HG03460 (cell line): ENCODE measurements around the gene CORO1C.
"Not testable (repeated sequence)": the region's sequence is repeated elsewhere in the genome, so short reads cannot be mapped to it uniquely, and the experiment has no call there.

Experiments used
- ATAC-seq: cut with Tn5 transposase; IDR thresholded peaks from one replicate; pipeline ENCODE4 v1.9.1; 2021; ENCODE audit not compliant: unreplicated experiment

CORO1C gene

DNA sequence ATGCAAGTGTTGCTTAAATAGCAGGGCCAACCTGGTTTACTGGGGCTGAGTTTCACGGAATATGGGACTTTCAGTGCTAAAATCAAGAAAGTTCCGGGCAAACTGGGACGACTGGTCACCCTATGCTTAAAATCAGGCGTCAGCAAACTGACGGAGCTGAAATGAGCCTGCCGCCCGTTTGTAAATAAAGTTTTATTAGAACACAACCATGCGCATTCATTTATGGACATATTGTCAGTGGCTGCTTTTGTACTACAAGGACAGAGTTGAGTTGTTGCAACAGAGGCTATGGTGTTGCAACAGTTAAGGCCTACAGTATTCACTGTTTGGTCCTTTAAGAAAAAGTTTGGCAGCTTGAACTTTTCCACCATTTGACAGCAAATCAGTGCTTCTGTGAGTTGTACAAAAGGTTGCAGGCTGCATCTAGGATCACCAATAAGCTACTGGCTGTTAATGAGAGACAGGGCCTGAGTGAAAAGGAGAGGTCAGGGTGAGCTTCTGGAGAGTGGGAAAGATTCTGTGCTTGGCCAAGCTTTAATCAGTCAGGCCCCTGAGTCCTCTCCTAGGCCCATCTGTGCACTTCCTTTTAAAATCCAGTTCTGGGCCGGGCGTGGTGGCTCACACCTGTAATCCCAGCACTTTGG is 111.0 kb downstream of the CORO1C start:
- ATAC-seq = no peak

DNA sequence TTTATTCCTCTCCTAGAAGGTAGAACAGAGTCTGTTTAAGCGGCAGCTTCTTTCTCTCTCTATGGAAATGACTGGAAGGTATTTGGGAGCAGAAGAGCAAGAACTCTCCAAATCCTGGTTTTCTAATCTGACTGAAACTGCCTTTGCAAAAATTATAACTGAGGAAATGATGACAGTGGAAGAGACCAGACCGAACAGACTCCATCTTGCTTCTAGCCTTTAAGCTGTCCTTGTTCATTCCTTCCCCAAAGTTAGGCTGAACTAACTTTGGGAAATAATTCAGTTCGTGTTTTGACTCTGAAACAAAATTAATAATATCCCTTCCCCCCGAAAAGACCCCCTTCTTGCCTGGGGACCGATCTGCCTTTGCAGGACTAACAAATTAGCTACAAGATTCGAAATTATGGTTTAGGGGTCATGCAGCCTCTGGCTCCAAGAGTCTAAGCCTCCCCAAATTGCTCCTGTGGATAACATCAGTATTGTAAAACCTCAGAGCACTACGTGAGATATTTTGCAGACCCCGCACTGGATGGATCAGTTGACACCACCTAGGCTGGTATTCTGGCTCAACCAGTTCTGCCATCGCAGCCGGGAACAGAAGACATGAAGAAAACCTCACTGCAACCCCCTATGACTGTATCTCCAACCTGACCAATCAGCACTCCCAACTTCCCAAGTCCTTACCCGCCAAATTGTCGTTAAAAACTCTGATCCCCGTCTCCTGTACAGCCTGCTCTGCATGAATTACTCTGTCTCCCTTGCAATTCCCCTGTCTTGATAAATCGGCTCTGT is 111.8 kb downstream of the CORO1C start:
- ATAC-seq = no peak

DNA sequence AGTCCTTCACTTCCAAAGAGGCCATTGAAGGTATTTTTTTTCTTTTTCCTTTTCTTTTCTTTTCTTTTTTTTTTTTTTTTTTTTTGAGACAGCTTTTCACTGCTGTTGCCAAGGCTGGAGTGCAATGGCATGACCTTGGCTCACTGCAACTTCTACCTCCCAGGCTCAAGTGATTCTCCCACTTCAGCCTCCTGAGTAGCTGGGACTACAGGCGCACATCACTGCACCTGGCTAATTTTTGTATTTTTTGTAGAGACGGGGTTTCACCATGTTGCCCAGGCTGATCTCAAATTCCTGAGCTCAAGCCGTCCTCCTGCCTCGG is 112.4 kb downstream of the CORO1C start:
- ATAC-seq = not testable (repeated sequence)

DNA sequence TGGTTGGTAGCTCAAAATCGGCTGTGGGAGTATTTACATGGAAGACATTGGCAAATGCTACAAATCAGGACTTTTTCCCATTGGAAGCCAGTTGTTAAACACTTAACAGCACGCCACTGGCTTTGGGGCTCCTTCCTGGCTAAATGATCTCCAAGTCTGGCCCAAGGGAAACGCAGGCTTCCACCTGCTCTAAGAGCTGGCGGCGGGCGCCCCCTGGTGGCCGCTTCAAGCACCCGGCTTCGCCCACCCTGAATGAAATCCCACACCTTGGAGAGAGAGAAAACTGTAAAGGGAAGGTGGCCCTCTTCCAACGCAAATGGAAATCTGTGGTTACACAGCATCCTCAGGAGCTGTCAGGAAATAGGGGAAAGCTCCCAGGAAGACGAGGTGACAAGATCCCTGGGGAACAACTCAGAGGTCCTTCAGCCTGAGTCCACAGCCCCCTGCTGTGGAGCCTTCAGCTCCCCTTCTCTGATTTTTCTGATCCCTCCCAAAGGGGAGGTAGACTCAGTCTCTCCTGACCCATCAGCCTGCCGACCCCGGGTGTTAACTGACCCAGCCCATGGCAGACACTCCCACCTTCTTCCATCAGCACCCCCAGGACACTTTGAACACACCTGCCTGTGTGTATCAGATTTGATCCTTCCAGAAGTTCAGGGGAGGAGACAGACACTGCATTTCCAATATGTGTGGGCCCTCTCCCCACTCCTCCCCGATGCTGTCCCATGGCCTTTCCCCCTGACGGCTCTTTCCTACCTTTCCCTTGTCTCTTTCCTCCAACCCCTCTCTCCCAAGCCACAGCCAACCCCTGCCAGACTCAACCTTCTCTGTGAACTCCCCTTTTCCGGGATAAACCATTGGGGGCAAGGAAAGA is 113.0 kb downstream of the CORO1C start:
- ATAC-seq = peak; percentile 36

DNA sequence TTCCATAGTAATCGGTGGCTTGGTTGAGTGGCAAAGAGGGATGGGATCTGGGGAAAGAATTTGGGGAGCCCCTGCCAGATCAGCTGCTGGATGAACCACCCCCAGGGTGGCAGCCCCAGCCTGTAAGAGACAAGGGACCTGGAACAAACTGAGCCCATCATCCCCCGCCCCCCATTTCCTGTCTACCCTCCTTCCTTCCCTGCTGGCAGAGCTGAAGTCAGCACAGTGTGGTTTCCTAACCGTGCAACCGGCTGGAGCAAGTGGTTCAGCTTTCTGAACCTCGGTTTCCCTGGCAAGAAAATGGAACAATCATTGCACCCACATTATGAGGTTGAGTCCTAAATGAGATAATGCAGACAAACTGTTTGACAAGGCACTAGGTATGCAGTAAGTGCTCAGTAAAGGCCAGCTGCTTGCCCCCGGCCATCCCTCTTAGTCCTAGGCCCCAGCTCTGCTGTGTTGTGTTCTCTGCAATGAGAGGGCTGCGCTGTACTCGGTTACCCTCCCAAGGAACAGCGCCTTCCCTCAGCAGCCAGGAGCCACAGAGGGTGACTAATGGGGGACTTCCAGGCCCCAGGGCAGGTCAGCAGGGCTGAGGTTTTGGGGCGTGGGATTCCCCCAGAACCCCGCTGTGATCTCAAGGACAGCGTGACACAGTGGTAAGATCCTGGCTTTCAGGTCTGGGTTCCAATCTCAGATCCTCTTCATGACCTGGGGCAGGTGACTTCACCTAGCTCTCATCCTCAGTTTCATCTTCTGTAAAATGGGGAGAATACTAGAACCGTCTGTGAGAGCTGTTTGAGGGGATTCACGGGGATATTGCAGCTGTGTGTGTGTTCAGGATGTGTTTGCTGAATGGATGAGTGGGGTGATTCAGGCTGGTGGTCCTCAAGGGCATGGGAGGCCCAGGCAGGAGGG is 114.1 kb downstream of the CORO1C start:
- peak; percentile 75 for ATAC-seq

DNA sequence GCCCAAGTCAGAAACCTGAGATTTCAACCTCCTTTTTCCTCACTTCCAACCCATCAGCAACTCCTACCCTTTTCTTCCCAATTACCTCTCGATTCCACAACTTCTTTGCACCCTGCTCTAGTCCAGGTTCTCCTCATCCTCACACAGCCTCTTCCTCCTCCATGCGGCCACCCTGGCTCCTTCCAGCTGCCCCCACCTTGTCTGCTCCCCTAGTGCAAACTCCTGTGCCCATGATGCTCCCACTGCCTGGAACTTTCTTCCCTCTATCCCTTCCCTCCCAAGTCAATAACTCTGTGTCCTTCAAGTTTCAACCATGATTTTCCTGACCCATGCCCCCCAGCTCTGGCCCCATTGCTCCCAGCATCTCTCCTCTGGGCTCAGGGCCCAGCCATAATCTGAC is 115.0 kb downstream of the CORO1C start:
- no peak for ATAC-seq

DNA sequence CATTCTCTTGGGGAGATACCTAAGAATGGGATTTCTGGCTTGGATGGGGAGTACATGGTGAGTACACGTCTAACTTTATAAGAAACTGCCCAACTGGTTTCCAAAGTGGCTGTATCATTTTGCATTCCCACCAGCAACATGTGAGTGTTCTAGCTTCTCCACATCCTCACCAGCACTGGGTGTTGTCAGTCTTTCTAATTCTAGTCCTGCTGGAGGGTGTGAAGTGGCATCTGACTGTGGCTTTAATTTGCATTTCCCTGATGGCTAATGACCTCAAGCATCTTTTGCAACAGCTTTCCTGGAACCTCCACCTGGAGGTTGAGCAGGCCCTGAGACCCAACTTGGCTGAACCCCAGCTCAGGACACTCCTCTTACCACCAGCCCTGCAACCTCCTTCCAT is 115.4 kb downstream of the CORO1C start:
- no peak for ATAC-seq

DNA sequence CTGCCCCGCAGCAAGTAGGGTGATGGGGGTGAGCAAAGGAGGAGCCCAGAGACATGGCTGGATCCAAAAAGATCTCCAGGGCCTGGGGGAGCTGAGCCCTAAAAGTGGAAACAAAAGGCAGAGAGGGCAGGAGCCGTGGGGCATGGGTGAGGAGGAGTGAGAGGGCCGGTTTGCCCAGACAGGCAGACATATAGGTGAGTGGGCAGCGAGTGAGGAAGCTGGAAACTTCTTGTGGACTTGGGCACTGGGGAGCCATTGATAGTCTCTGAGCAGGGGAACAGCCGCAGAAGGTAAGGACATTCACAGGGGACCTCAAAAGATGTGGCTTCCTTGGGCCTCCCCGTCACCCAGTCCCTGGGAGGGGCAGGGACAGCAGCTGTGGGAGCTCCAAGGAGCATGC is 116.7 kb downstream of the CORO1C start:
- ATAC-seq = no peak

DNA sequence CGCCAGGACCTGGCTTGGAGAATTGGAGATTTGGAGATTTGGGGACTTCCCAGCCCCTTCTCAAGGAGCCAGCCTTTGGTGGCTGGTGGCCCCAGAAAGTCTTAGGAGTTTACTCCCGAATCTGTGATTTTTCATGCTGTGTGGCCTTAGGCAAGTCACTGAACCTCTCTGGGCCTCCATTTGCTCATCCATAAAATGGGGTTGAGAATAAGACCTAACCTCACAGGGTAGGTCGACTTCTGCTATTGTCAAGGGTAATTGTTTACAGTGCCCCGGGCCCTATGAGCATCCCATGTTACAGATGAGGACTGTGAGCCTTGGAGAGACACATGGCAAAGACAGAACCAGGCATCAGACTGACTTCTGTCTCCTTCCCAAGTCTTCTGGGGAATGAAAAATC is 117.3 kb downstream of the CORO1C start:
- no peak for ATAC-seq

DNA sequence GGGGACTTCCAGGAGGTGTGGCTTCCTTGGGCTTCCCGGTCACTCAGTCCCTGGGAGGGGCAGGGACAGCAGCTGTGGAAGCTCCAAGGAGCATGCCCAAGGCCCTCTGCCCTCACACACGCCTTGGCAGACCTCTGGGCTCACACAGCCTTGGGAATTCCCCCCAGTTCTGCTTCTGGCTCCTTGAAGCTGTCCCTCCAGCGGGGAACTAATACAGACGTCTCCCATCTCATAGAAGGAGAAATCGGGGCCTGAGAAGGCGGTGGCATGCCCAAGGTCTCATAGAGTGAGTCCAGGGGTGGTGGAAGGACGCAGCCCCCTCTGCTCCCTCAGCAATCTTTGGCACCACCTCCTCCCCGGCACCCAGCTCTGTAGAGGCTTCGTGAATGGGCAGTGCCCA is 117.8 kb downstream of the CORO1C start:
- ATAC-seq = no peak

DNA sequence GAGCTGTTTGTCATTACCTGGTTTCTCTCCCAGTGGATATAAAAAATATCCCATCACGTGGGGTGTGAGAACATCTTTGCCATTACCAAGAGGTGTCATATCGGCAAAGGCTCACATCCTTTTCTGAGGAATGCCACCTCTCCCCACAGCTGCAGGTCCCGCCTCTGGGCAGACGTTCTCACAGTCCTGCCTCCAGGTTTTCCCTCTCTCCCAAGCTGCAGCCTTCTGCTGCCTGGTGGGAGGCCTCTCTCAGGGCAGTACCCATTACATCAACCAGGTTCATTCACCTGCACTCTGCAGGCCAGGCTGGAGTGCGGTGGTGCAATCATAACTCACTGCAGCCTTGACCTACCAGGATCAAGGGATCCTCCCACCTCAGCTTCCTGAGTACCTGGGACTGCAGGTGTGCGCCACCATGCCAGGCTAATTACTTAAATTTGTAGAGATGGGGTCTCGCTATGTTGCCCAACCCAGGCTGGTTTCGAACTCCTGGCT is 118.5 kb downstream of the CORO1C start:
- no peak for ATAC-seq

DNA sequence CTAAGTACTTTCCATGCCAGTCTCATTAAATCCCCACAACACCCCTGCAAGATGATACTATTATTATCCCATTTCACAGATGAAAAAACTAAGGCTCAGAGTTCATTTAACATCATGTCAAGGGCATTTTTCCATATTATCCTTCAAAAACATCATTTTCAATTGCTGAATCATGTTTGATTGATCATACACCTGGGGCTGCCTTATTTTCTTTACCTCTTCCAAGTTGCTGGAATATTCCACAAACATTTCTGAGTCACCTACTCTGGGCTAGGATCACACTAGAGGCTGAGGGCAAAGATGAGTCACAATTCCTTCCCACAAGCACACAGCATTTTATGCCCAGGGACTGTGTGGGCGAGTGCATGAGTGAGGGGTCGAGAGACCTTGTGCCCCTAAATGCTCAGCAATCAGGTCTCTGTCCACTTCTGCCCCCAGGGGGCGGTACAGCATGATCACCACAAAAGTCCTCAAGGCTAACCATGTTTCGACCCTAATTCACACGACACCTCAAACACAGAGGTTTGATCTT is 119.4 kb downstream of the CORO1C start:
- no peak for ATAC-seq

DNA sequence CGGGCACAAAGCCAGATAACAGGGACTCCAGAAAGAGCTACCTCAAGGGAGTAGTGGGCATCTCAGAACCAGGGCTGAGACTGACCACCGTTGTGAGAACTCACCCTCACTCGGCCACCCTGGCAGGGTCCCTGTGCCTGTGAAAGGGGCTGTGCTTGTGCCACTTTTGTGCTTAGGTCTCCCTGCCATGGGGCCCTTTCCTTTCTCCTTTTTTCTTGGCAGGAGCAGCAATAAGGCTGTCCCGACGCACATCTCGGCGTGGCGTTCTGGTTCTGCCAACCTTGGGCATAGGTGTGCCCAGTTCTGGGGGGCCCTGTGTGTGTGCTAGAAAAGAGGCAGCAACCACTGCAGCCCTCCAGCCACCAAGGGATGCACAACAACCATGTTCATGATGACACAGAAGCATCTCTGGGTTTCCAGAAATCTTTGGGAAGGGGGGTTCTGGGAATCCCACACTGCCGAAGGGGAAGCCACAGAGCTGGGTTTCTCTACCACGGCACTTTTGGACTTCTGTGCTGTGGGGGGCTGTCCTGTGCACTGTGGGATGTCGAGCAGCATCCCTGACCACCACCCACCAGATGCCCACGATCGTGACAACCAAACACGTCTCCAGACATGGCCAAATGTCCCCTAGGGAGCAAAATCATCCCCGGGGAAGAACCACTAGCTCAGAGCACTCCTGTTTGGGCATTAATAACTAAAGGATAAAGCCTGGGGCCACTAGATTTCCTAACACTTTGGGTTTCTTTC is 120.3 kb downstream of the CORO1C start:
- no peak for ATAC-seq

DNA sequence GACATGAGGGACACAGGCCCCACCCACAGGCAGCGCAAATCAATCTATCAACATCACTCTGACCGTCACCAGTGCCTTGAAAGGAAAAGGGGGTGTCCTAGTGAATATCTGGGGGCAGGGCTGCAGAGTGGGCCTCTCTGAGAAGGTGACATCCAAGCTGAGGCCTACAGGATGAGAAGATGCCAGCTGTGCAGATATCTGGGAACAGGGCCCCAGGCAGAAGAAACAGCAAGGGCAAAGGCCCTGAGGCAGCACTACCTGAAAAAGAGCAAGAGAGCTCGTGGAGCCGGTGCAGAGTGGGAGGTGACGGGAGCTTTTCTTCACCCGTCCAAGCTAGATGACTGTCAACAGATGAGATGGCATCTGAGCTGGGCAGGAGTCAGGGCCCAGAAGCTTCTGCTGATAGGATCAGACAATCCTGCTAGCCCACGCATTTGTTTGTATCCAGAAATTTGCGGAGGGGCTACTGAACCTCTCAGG is 120.9 kb downstream of the CORO1C start:
- ATAC-seq = no peak

DNA sequence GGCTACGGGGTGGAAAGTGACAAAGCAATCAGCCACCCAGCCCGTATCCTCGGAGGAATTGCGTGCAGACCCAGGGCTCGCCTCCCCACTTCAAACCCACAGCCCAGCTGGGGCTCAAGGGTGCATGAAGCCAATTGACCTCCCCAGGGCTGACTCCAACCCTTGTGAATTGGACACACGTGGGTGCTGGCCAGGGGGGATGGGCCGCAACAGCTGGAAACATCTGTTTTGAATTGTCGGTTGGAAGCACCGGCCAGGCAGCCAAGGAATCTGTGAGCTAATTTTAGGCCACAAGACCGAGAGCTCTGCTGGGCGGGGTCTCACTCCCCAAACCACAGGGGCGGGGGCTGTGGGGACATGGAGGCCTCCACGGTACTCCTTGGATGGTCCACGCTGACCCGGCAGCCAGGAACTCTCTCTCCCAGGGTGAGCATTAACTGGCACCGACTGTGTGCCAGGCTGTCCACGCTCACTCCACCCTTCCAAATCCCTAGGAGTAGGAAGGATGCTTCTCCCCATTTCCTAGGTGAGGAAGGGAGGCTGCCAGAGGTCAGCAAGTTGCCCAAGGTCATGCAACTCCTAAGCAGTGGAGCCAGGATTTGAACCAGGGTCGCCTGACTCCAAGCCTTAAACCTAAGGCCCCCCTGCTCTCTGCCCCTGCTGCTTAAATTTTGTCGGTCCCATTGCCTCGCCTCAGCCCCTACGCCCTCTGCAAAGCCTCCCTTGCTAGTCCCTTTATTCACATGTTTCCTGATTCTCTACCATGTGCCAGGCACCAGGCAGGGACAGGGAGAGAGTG is 121.6 kb downstream of the CORO1C start:
- peak; percentile 44 for ATAC-seq

DNA sequence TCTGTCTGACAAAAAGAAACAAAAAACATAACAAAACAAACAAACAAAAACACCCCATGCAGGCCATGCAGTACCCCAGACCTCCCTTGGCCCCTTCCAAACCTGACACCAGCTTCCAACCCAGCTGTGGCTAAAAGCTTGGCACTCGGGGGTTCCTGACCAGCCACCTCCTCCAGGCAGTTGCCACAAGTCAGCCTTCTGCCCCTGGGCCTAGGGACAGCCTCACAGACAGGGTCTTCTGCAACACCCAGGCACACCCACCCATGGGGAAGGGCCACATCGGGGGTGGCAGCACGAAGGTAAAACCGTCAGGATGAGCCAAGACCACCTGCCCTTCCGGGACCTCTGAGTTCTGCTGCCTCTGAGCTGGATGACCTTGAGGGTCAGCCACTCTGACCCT is 122.7 kb downstream of the CORO1C start:
- no peak for ATAC-seq

DNA sequence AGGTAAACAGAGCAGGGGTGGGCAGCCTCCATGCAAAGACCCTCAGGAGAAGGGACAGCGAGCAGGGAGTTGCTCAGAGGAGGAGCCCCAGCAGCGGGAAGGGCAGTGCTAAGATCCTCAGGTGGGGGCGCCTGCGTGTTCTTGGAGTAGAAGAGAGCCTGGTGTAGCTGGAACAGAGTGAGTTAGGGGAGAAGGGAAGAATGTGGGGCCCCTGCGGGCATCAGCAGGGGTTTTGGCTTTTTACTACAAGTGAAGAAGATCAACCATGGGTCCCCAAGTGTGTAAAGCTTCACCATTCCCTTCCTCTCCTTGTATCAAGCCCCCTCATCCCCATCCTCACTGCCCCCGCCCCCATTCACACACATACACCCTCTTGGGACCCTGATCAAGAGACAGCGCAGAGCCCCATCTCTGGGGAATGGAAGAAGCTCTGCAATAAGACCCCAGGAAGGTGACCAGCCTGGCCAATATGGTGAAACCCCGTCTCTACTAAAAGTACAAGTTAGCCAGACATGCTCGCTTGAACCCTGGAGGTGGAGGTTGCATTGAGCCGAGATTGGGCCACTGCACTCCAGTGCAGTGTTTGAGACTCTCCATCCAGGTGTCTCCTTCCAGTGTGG is 123.2 kb downstream of the CORO1C start:
- no peak for ATAC-seq

DNA sequence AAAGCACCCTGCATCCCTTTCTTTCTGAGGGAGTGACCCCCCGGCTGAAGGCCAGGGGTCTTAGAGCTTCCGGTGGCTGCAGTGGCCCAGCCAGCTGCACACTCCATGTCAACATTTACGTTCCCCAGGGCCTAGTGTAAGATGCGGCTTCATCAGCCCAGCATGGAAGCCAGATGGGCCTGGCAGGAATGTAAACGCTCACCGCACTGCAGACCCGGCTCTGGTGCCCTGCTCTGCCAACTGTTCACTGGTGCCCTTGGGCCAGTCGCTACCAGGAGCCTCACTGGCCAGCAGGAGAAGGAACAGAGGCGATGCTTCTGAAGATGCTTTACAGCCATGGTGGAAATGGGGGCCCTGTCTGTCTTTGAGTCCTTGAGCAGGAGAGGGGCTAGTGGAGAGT is 124.8 kb downstream of the CORO1C start:
- no peak for ATAC-seq
